H1 (cell line): ENCODE measurements around the gene TTC39A. TPM values are rescaled to one million over a fixed set of nuclear protein-coding genes. Genes with fewer than 3 reads are reported as not detected.

Source experiments
- CTCF ChIA-PET: fragments of 300-600 bp; sonication (Branson Sonifier 250); formaldehyde crosslinking; loops from one replicate; lab custom pipeline; 2021; ENCODE audit not compliant: partially characterized antibody; lab: Charles Lee
- POLR2A ChIA-PET: fragments of 300-600 bp; sonication (Branson Sonifier 250); formaldehyde crosslinking; loops from one replicate; lab custom pipeline; 2021; ENCODE audit warnings: inconsistent platforms; ENCODE audit not compliant: partially characterized antibody; lab: Charles Lee
- DNase-seq, 2 experiments: peaks; one replicate each; pipeline versions ENCODE4 v3.0.0 to v3.0.0-alpha.2; 2010 to 2022; ENCODE audit warnings: low spot score in 2 of 2, low read depth in 1 of 2, mixed read lengths in 1 of 2
- FAIRE-seq: peaks from 2 replicates; lab custom pipeline; 2011; peaks lifted over from hg19 to GRCh38; lab: Jason Lieb, UNC
- H2AFZ ChIP-seq: 2 replicates; pipeline ENCODE4 v1.8.1; 2012; ENCODE audit warnings: low read length, inconsistent platforms
- H2AK5ac ChIP-seq: 2 replicates; pipeline ENCODE4 v1.6.1; 2013; ENCODE audit warnings: low read depth, low read length
- H2BK120ac ChIP-seq: replicated peaks from 2 replicates; pipeline ENCODE3; 2013; ENCODE audit warnings: low read depth, low read length, inconsistent platforms
- H2BK12ac ChIP-seq: 2 replicates; pipeline ENCODE4 v1.6.1; 2013; ENCODE audit warnings: low read depth, low read length
- H2BK15ac ChIP-seq: 2 replicates; pipeline ENCODE4 v1.6.1; 2013; ENCODE audit warnings: low read length
- H2BK20ac ChIP-seq: 2 replicates; pipeline ENCODE4 v1.6.1; 2013; ENCODE audit warnings: low read length
- H2BK5ac ChIP-seq: 2 replicates; pipeline ENCODE4 v1.6.1; 2013; ENCODE audit warnings: low read depth, low read length
- H3K14ac ChIP-seq: 2 replicates; pipeline ENCODE4 v1.6.1; 2013; ENCODE audit warnings: inconsistent platforms; ENCODE audit not compliant: insufficient read length
- H3K18ac ChIP-seq: 2 replicates; pipeline ENCODE4 v1.6.1; 2013; ENCODE audit warnings: low read length; ENCODE audit errors: extremely low read depth
- H3K23ac ChIP-seq: 2 replicates; pipeline ENCODE4 v1.6.1; 2013; ENCODE audit warnings: inconsistent platforms; ENCODE audit not compliant: insufficient read length
- H3K23me2 ChIP-seq: 2 replicates; pipeline ENCODE4 v1.6.1; 2013; ENCODE audit warnings: low read depth, low read length
- H3K27ac ChIP-seq: 2 replicates; pipeline ENCODE4 v1.6.1; 2011; ENCODE audit warnings: low read depth, low read length, inconsistent platforms
- H3K27me3 ChIP-seq, 4 experiments: replicated peaks in 1 of 4; 1 replicate in 1 of 4; 2 replicates in 3 of 4; pipeline versions ENCODE4 v1.6.1 to v1.8.1; 2011 to 2013; ENCODE audit warnings: low read length in 3 of 4, mild to moderate bottlenecking in 3 of 4, inconsistent platforms in 2 of 4, mixed read lengths in 2 of 4, moderate library complexity in 1 of 4; ENCODE audit not compliant: control insufficient read depth in 3 of 4, insufficient read depth in 3 of 4; ENCODE audit errors: extremely low read depth in 1 of 4
- H3K36me3 ChIP-seq, 4 experiments: 2 replicates each; pipeline versions ENCODE4 v1.6.1 to v1.8.1; 2011 to 2013; ENCODE audit warnings: mild to moderate bottlenecking in 4 of 4, low read length in 3 of 4, moderate library complexity in 2 of 4, control low read depth in 1 of 4, inconsistent platforms in 1 of 4; ENCODE audit not compliant: insufficient read depth in 4 of 4, control insufficient read depth in 2 of 4
- H3K4ac ChIP-seq: replicated peaks from 2 replicates; pipeline ENCODE3; 2013; ENCODE audit warnings: low read length, low read depth, mixed read lengths, inconsistent platforms; ENCODE audit not compliant: insufficient read length
- H3K4me1 ChIP-seq, 4 experiments: replicated peaks in 1 of 4; 1 replicate in 1 of 4; 2 replicates in 3 of 4; pipeline versions ENCODE4 v1.6.1 to v1.8.1; 2011 to 2013; ENCODE audit warnings: low read length in 3 of 4, inconsistent platforms in 2 of 4, mixed read lengths in 1 of 4; ENCODE audit not compliant: insufficient read depth in 4 of 4, control insufficient read depth in 3 of 4
- H3K4me2 ChIP-seq, 2 experiments: 2 replicates each; pipeline versions ENCODE4 v1.6.1 to v1.8.1; 2011 to 2013; ENCODE audit warnings: low read depth in 2 of 2, low read length in 2 of 2, control low read depth in 1 of 2, inconsistent platforms in 1 of 2, mild to moderate bottlenecking in 1 of 2; ENCODE audit not compliant: insufficient read depth in 1 of 2
- H3K4me3 ChIP-seq, 4 experiments: fragments of 200-600, 300-600 bp in 1 of 4; sonication (generic), shearing (Covaris generic), sonication (Bioruptor Twin) in 1 of 4; 2 replicates each; pipeline versions ENCODE4 v1.5.1 to v1.8.1; 2011 to 2016; ENCODE audit warnings: low read length in 4 of 4, low read depth in 3 of 4, control low read depth in 2 of 4, inconsistent platforms in 2 of 4, mild to moderate bottlenecking in 2 of 4, mixed read lengths in 1 of 4, moderate library complexity in 1 of 4; ENCODE audit not compliant: insufficient read depth in 2 of 4; ENCODE audit errors: extremely low read depth in 1 of 4
- H3K56ac ChIP-seq: replicated peaks from 2 replicates; pipeline ENCODE3; 2013; ENCODE audit warnings: low read depth, mild to moderate bottlenecking, mixed read lengths, low read length, inconsistent platforms; ENCODE audit not compliant: insufficient read length
- H3K79me1 ChIP-seq: 2 replicates; pipeline ENCODE4 v1.6.1; 2013; ENCODE audit warnings: low read depth, low read length, control low read depth
- H3K79me2 ChIP-seq, 2 experiments: 2 replicates each; pipeline versions ENCODE4 v1.6.1 to v1.8.1; 2012 to 2013; ENCODE audit warnings: low read length in 2 of 2, mild to moderate bottlenecking in 2 of 2, inconsistent platforms in 1 of 2; ENCODE audit not compliant: insufficient read depth in 2 of 2, control insufficient read depth in 1 of 2
- H3K9ac ChIP-seq, 4 experiments: replicated peaks in 1 of 4; 1 replicate in 1 of 4; 2 replicates in 3 of 4; pipeline versions ENCODE4 v1.6.1 to v1.8.1; 2011 to 2013; ENCODE audit warnings: low read depth in 3 of 4, low read length in 3 of 4, control low read depth in 2 of 4, mild to moderate bottlenecking in 2 of 4, moderate library complexity in 2 of 4, inconsistent platforms in 1 of 4; ENCODE audit errors: extremely low read depth in 1 of 4
- H3K9me3 ChIP-seq, 2 experiments: 2 replicates each; pipeline versions ENCODE4 v1.6.1 to v1.8.1; 2012 to 2013; ENCODE audit warnings: mild to moderate bottlenecking in 2 of 2, moderate library complexity in 2 of 2, control low read depth in 1 of 2, inconsistent platforms in 1 of 2, low read depth in 1 of 2, low read length in 1 of 2, mixed read lengths in 1 of 2; ENCODE audit not compliant: insufficient read depth in 2 of 2
- H4K20me1 ChIP-seq, 2 experiments: replicated peaks in 1 of 2; 2 replicates each; pipeline versions ENCODE3 to v1.8.1; 2011 to 2013; ENCODE audit warnings: inconsistent platforms in 2 of 2, low read length in 2 of 2, mild to moderate bottlenecking in 1 of 2; ENCODE audit not compliant: insufficient read depth in 2 of 2, control insufficient read depth in 1 of 2
- H4K5ac ChIP-seq: 2 replicates; pipeline ENCODE4 v1.6.1; 2013; ENCODE audit warnings: low read length, low read depth, mixed read lengths, inconsistent platforms; ENCODE audit not compliant: insufficient read length
- H4K8ac ChIP-seq: 2 replicates; pipeline ENCODE4 v1.8.0; 2013; ENCODE audit warnings: mild to moderate bottlenecking, moderate library complexity, low read length, inconsistent platforms; ENCODE audit not compliant: insufficient read depth; ENCODE audit errors: extremely low read depth
- H4K91ac ChIP-seq: replicated peaks from 2 replicates; pipeline ENCODE3; 2013; ENCODE audit warnings: low read length, mixed read lengths, inconsistent platforms; ENCODE audit not compliant: insufficient read length
- CREB1 ChIP-seq: IDR thresholded peaks from 2 replicates; pipeline ENCODE4 v1.6.1; 2012; ENCODE audit warnings: inconsistent platforms
- FOSL1 ChIP-seq: IDR thresholded peaks from 2 replicates; pipeline ENCODE4 v1.6.1; 2011; ENCODE audit warnings: mild to moderate bottlenecking, low read depth, low read length, moderate library complexity; ENCODE audit not compliant: insufficient read depth
- KDM1A ChIP-seq: fragments of 200-600, 300-600 bp; sonication (generic); IDR thresholded peaks from 2 replicates; pipeline ENCODE4 v1.7.1; 2016; ENCODE audit warnings: mild to moderate bottlenecking, low read length, borderline replicate concordance
- PHF8 ChIP-seq: fragments of 200-600 bp; sonication (generic); conservative IDR thresholded peaks from 2 replicates; pipeline ENCODE4 v1.7.1; 2012; ENCODE audit warnings: low read depth, mild to moderate bottlenecking, inconsistent platforms, low read length, moderate library complexity
- POU5F1 ChIP-seq: IDR thresholded peaks from 2 replicates; pipeline ENCODE4 v1.6.1; 2011; ENCODE audit warnings: low read depth, mild to moderate bottlenecking, low read length, moderate library complexity
- YY1 ChIP-seq: IDR thresholded peaks from 2 replicates; pipeline ENCODE4 v1.6.1; 2011; ENCODE audit warnings: low read depth, mild to moderate bottlenecking, low read length
- WGBS, 2 experiments: shearing (Covaris generic) in 1 of 2; methylation state at CpG; one replicate each; pipeline versions ENCODE4 v1.1.6 to v1.1.7; 2013 to 2015; ENCODE audit warnings: low lambda C conversion rate in 2 of 2, mixed read lengths in 2 of 2, inconsistent platforms in 1 of 2, low coverage in 1 of 2, missing lambda C conversion rate in 1 of 2; ENCODE audit not compliant: insufficient replicate concordance in 2 of 2, insufficient coverage in 1 of 2, insufficient read length in 1 of 2; ENCODE audit errors: extremely low coverage in 1 of 2, missing lambda C conversion rate in 1 of 2; 5-methylcytosine and 5-hydroxymethylcytosine counted together
- polyA plus RNA-seq, 7 experiments: library from polyadenylated mRNA; depleted of rRNA in 3 of 7; stranded (reverse) in 5 of 7; unstranded in 2 of 7; fragments of >200 nt in 5 of 7; fragments of 200-250 nt in 2 of 7; gene quantifications; 1 replicate in 5 of 7; 2 replicates in 1 of 7; 4 replicates in 1 of 7; pipeline versions ENCODE4 v1.2.1 to v1.2.3, GENCODE V29; 2011 to 2013; ENCODE audit warnings: missing spikeins in 2 of 7, mixed read lengths in 2 of 7
- total RNA-seq: library from RNA; stranded (reverse); fragmentation: NEBNext Ultra II Directional; extraction: Animal tissue kit (Norgen Biotek cat#: 25700); gene quantifications from 2 replicates; pipeline ENCODE4 v1.2.1, GENCODE V29; 2021

TTC39A gene
- total and polyA plus RNA-seq, 2 of the 8 experiments (the other 6 are each of a cell fraction or from before 2014, with no cell fraction given) = 5.5 to 5.8 TPM

GRCh38 chr1:51265618-51266017 lies 64.7 kb downstream of the TTC39A start:
- Histone ChIP-seq H4K8ac (no peak overlapping the region), H3K4me2 (no peak overlapping the region), H3K27me3 (no peaks in the 10 kb centered on the region), H3K27ac (no peak overlapping the region), H3K23ac (no peak overlapping the region), H3K36me3 (peaks cover 0 to 2% (median 0%) of the 10 kb centered on the region in 4 experiments; a peak in 2 of 8 replicates), H3K79me2 (peaks cover 0 to 25% of the 10 kb centered on the region in 2 experiments; a peak in 1 of 4 replicates), H2AK5ac (no peak overlapping the region), H3K23me2 (no peaks in the 10 kb centered on the region), H3K4me3 (no peak overlapping the region), H2BK15ac (no peak overlapping the region), H2BK5ac (no peak overlapping the region), H2BK20ac (no peak overlapping the region), H4K20me1 (peaks cover 2 to 5% of the 10 kb centered on the region in 2 experiments), H3K56ac (no peak overlapping the region), H3K9me3 (no peaks in the 10 kb centered on the region), H4K5ac (no peak overlapping the region), H2BK120ac (no peak overlapping the region), H3K4ac (no peak overlapping the region), H3K14ac (no peak overlapping the region), H4K91ac (no peak overlapping the region), H3K9ac (no peak overlapping the region), H3K4me1 (peaks cover 0 to 6% (median 0%) of the 10 kb centered on the region in 4 experiments; a peak in 1 of 7 replicates), H2BK12ac (no peak overlapping the region), H3K18ac (no peak overlapping the region), H3K79me1 (peaks cover 4% of the 10 kb centered on the region), H2AFZ (no peak overlapping the region)
- ChIA-PET CTCF (interaction anchor here (0.6 kb wide), 1 partner anchor 939 kb away, joined by 3 read pairs; no protein-coding TSS in a partner anchor), POLR2A (no interaction called here)
- FAIRE-seq (no peak), DNase-seq (no peak)
- 80% methylated on average over 4 of the region's 4 CpGs; no CpG with 5 or more reads in 1 of the 2 experiments for WGBS, 2 experiments
- TF ChIP-seq CREB1 (no peak), POU5F1 (no peak), FOSL1 (no peak), PHF8 (no peak), YY1 (no peak), KDM1A (no peak)
